MM.1S (cell line): ENCODE data around the gene CDH9.

Source experiments
- EZH2 ChIP-seq: fragments of 300-600 bp; sonication (generic); optimal IDR thresholded peaks from 2 replicates; pipeline ENCODE3; 2017; ENCODE audit warnings: low read depth, mild to moderate bottlenecking, antibody characterized with exemption, low read length, mixed read lengths
- EZH2phosphoT487 ChIP-seq: fragments of 300-600 bp; sonication (generic); IDR thresholded peaks from 2 replicates; pipeline ENCODE4 v1.6.1; 2018; ENCODE audit warnings: antibody characterized with exemption, low read length

DNA sequence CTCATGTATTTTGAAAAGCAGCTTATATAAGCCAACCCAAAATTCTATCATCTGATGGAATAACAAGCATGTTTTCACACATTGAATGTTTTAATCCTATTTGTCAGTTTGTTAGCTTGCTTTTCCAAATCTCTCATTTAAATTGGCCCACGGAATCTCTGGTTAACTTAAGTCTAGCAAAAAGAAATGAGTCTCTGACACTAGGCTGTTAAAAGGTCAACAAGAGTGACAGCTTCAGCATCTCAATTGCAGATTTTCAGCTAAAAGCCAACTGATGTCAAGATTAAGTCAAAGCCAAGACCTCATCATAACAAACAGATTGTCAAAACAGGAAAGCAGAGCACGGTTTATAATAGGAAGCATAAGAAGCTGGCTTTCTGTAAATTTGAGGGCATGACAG, 49.4 kb upstream of the CDH9 start:
- TF ChIP-seq EZH2phosphoT487 (no peak), EZH2 (no peak)
